ENCODE data around the gene GSS.

Gene GSS

GRCh38 chr20:34880215-34880850 is 75.3 kb downstream of the GSS start:
- TF ChIP-seq CTCF (IDR thresholded peaks at IDR 0.05; ENCODE audit: borderline replicate concordance, control extremely low read depth, extremely low read depth, insufficient read depth, missing control alignments), result no peak
- in situ Hi-C loops (cut with MboI; ENCODE audit: low sequenced_read_pairs, unreplicated experiment), result no loop called here
- DNase-seq (ENCODE audit: low spot score), result no peak
